HepG2 (cell line): ENCODE results near the gene KRT7. TPM values are rescaled to one million over a fixed set of nuclear protein-coding genes. Genes with fewer than 3 reads are reported as not detected.

Source experiments
- ATAC-seq: fragments of 200-7000 bp; cut with Tn5 transposase; 3 replicates; pipeline ENCODE4 v1.9.1; 2020; ENCODE audit warnings: mild to moderate bottlenecking, moderate library complexity
- BruUV-seq: library from RNA; stranded (reverse); fragments of 400-500 nt; replicated peaks from 2 replicates; lab custom pipeline; 2021; lab: Mats Ljungman, UMichigan
- CTCF ChIA-PET: fragments of 300-600 bp; formaldehyde crosslinking; extraction: SDS; loops from one replicate; lab custom pipeline; 2021; ENCODE audit warnings: low total read pairs, inconsistent platforms, low intra/inter-chr PET ratio; lab: Yijun Ruan, JAX
- POLR2A ChIA-PET: fragments of 350-600 bp; sonication (Branson Sonifier 250); formaldehyde crosslinking; loops from one replicate; lab custom pipeline; 2020; ENCODE audit warnings: antibody characterized with exemption, inconsistent platforms; lab: Yijun Ruan, JAX
- DNase-seq: peaks from one replicate; pipeline ENCODE4 v3.0.0-alpha.2; 2015; ENCODE audit warnings: low spot score
- FAIRE-seq: peaks from 3 replicates; lab custom pipeline; 2011; peaks lifted over from hg19 to GRCh38; lab: Jason Lieb, UNC
- H2AFZ ChIP-seq: one replicate; pipeline ENCODE4 v1.6.1; 2011; ENCODE audit warnings: low read length, inconsistent platforms
- H3K27ac ChIP-seq: fragments of 300-600 bp; 3 replicates; pipeline ENCODE4 v1.8.0; 2011; ENCODE audit warnings: mixed run types, mild to moderate bottlenecking, mixed read lengths, low read length, inconsistent platforms; ENCODE audit not compliant: insufficient read depth; ENCODE audit errors: extremely low read length
- H3K27me3 ChIP-seq, 2 experiments: fragments of 200-600 bp in 1 of 2; 2 replicates in 1 of 2; 3 replicates in 1 of 2; pipeline versions ENCODE4 v1.6.0 to v1.8.0; 2011; ENCODE audit warnings: low read length in 2 of 2, mild to moderate bottlenecking in 2 of 2, moderate library complexity in 2 of 2, inconsistent platforms in 1 of 2; ENCODE audit not compliant: insufficient read depth in 2 of 2, control insufficient read depth in 1 of 2
- H3K36me3 ChIP-seq, 2 experiments: fragments of 200-600 bp in 1 of 2; replicated peaks in 1 of 2; 2 replicates in 1 of 2; 3 replicates in 1 of 2; pipeline versions ENCODE4 v1.5.1 to v1.8.0; 2011; ENCODE audit warnings: low read length in 2 of 2, inconsistent platforms in 1 of 2; ENCODE audit not compliant: insufficient read depth in 2 of 2, control insufficient read depth in 1 of 2
- H3K4me1 ChIP-seq: 2 replicates; pipeline ENCODE4 v1.5.1; 2012; ENCODE audit warnings: low read length, inconsistent platforms; ENCODE audit not compliant: insufficient read depth
- H3K4me2 ChIP-seq: 2 replicates; pipeline ENCODE4 v1.6.0; 2011; ENCODE audit warnings: low read depth, low read length, inconsistent platforms
- H3K4me3 ChIP-seq, 3 experiments: fragments of 200-600 bp in 1 of 3; sonication (generic), shearing (Covaris generic) in 1 of 3; replicated peaks in 1 of 3; 2 replicates each; pipeline ENCODE4 v1.5.1; 2011 to 2016; ENCODE audit warnings: low read length in 3 of 3, inconsistent platforms in 2 of 3, low read depth in 2 of 3, mild to moderate bottlenecking in 2 of 3, control low read depth in 1 of 3, mixed read lengths in 1 of 3; ENCODE audit not compliant: insufficient read depth in 1 of 3
- H3K79me2 ChIP-seq: one replicate; pipeline ENCODE4 v1.6.1; 2011; ENCODE audit warnings: low read length, inconsistent platforms; ENCODE audit not compliant: insufficient read depth
- H3K9ac ChIP-seq: 2 replicates; pipeline ENCODE4 v1.6.0; 2011; ENCODE audit warnings: mild to moderate bottlenecking, low read depth, low read length, inconsistent platforms; ENCODE audit not compliant: insufficient read depth
- H3K9me3 ChIP-seq: 2 replicates; pipeline ENCODE4 v1.5.1; 2012; ENCODE audit warnings: mild to moderate bottlenecking, low read length
- H4K20me1 ChIP-seq: 2 replicates; pipeline ENCODE4 v1.6.0; 2011; ENCODE audit warnings: inconsistent platforms, mild to moderate bottlenecking, low read length, moderate library complexity; ENCODE audit not compliant: insufficient read depth
- ZNF572 ChIP-seq: sonication (generic); formaldehyde crosslinking; IDR thresholded peaks from 2 replicates; pipeline ENCODE4 v1.5.1; 2020; ENCODE audit warnings: mild to moderate bottlenecking, missing genetic modification reagents
- WGBS: methylation state at CpG from one replicate; pipeline ENCODE4 v1.1.6; 2017; ENCODE audit warnings: low lambda C conversion rate; 5-methylcytosine and 5-hydroxymethylcytosine counted together
- in situ Hi-C: cut with HindIII; loops from 2 replicates; pipeline ENCODE4 v1.10.0; 2017; ENCODE audit warnings: low pct_unique_long_range_greater_than_20kb; ENCODE audit not compliant: extremely low pct_ligation_motif_present
- intact Hi-C: fragments of 100-400 bp; cut with micrococcal nuclease; formaldehyde crosslinking; loops from one replicate; pipeline ENCODE4 v1.10.0; 2022; ENCODE audit not compliant: unreplicated experiment
- polyA plus RNA-seq, 8 experiments: library from polyadenylated mRNA; depleted of rRNA in 3 of 8; stranded (reverse) in 7 of 8; unstranded in 1 of 8; fragments of >200 nt; fragmentation: Illumina TruSeq in 4 of 8; extraction: Trizol in 4 of 8; gene quantifications; 2 replicates each; pipeline versions ENCODE4 v1.2.1 to v1.2.3, GENCODE V29; 2011 to 2016; ENCODE audit warnings: low read depth in 4 of 8, missing spikeins in 1 of 8, mixed read lengths in 1 of 8; ENCODE audit not compliant: insufficient read depth in 1 of 8
- total RNA-seq, 5 experiments: library from RNA; depleted of rRNA; stranded (reverse); fragments of >200 nt; fragmentation: Illumina TruSeq; extraction: Trizol; gene quantifications; 2 replicates each; pipeline ENCODE4 v1.2.3, GENCODE V29; 2016; ENCODE audit warnings: low read depth in 1 of 5
- TF ChIP-seq, protein P1 (sequence below): sonication (generic); formaldehyde crosslinking; IDR thresholded peaks from 2 replicates; pipeline ENCODE4 v1.4.0; 2020; ENCODE audit warnings: mild to moderate bottlenecking, missing genetic modification reagents

The KRT7 gene
- total and polyA plus RNA-seq, 2 of the 13 experiments (the other 11 are each of a cell fraction or from before 2014, with no cell fraction given): 0.83 TPM; not detected in 1

DNA sequence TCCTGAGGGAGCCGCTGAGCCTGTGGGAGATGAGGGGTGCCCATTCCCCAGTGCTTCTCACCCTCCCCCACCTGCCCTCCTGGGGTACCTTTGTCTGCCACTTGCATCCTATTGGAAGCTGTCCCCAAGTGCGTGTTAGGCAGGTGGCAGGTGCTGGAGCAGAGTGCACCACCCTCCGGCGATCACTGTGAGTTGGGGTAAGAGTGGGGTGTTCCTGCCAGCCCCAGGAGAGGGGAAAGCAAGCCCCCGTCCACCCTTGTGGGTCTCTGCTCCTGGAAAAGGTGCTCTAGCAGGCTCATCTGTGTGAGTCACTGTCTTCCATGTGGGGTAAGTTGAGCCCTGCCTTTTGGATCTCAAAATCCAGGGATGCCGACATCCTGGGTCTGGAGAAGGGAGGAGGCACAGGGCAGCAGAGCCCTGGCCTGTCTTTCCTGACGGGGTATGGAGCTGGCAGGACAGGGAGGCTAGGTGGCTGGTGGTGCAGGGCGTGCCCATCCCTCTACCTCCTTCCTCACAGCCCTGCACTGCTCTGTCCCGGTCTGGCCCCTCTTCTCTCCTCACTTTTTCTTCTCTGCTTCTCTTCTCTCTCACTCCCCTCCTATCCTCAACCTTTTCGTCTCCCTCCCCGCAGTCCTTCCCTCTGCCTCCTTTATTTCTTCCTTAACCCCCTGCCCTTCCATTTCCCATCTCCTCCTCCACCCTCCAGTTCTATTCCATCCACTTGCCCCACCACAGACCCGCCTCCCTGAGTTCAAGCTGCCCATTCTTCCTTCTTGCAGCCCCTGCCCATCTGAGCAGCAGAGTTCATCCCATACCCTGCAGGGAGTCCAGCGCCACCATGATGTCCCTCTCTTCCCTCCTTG is 20.1 kb upstream of the KRT7 start:
- TF ChIP-seq, protein P1, sequence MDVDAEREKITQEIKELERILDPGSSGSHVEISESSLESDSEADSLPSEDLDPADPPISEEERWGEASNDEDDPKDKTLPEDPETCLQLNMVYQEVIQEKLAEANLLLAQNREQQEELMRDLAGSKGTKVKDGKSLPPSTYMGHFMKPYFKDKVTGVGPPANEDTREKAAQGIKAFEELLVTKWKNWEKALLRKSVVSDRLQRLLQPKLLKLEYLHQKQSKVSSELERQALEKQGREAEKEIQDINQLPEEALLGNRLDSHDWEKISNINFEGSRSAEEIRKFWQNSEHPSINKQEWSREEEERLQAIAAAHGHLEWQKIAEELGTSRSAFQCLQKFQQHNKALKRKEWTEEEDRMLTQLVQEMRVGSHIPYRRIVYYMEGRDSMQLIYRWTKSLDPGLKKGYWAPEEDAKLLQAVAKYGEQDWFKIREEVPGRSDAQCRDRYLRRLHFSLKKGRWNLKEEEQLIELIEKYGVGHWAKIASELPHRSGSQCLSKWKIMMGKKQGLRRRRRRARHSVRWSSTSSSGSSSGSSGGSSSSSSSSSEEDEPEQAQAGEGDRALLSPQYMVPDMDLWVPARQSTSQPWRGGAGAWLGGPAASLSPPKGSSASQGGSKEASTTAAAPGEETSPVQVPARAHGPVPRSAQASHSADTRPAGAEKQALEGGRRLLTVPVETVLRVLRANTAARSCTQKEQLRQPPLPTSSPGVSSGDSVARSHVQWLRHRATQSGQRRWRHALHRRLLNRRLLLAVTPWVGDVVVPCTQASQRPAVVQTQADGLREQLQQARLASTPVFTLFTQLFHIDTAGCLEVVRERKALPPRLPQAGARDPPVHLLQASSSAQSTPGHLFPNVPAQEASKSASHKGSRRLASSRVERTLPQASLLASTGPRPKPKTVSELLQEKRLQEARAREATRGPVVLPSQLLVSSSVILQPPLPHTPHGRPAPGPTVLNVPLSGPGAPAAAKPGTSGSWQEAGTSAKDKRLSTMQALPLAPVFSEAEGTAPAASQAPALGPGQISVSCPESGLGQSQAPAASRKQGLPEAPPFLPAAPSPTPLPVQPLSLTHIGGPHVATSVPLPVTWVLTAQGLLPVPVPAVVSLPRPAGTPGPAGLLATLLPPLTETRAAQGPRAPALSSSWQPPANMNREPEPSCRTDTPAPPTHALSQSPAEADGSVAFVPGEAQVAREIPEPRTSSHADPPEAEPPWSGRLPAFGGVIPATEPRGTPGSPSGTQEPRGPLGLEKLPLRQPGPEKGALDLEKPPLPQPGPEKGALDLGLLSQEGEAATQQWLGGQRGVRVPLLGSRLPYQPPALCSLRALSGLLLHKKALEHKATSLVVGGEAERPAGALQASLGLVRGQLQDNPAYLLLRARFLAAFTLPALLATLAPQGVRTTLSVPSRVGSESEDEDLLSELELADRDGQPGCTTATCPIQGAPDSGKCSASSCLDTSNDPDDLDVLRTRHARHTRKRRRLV (CRISPR knock-in tag): no peak
- TF ChIP-seq ZNF572 (CRISPR knock-in tag): 0 out of 2 replicates have a peak, but pooled peaks have one; percentile 52
- TF ChIP-seq, all 625 proteins: peak for 1
- ChIA-PET CTCF (interaction anchor here (1.2 to 1.6 kb wide), 5 partner anchors 34 to 73 kb away, joined by 3 to 21 read pairs (median 5); no protein-coding TSS in a partner anchor), POLR2A (no interaction called here)
- Histone ChIP-seq H3K27me3 (peaks cover 12 to 30% of the 10 kb centered on the region in 2 experiments; a peak in 3 of 5 replicates), H4K20me1 (no peaks in the 10 kb centered on the region), H3K4me2 (no peak overlapping the region), H3K36me3 (no peaks in the 10 kb centered on the region), H3K4me1 (no peaks in the 10 kb centered on the region), H3K4me3 (no peak overlapping the region), H3K27ac (no peak overlapping the region), H3K9me3 (no peaks in the 10 kb centered on the region), H3K9ac (no peak overlapping the region), H3K79me2 (no peaks in the 10 kb centered on the region), H2AFZ (no peak overlapping the region)
- no peak for DNase-seq
- no peak for FAIRE-seq
- in situ Hi-C loops: no loop called here
- no peak for ATAC-seq
- WGBS: 17% methylated on average over 11 of the region's 13 CpGs
- intact Hi-C loops: no loop called here
- BruUV-seq: no TSS peak
